ENCODE results near the gene CDC25B.
"Not testable (repeated sequence)": the region's sequence is repeated elsewhere in the genome, so short reads cannot be mapped to it uniquely, and the experiment has no call there.

Gene CDC25B

DNA sequence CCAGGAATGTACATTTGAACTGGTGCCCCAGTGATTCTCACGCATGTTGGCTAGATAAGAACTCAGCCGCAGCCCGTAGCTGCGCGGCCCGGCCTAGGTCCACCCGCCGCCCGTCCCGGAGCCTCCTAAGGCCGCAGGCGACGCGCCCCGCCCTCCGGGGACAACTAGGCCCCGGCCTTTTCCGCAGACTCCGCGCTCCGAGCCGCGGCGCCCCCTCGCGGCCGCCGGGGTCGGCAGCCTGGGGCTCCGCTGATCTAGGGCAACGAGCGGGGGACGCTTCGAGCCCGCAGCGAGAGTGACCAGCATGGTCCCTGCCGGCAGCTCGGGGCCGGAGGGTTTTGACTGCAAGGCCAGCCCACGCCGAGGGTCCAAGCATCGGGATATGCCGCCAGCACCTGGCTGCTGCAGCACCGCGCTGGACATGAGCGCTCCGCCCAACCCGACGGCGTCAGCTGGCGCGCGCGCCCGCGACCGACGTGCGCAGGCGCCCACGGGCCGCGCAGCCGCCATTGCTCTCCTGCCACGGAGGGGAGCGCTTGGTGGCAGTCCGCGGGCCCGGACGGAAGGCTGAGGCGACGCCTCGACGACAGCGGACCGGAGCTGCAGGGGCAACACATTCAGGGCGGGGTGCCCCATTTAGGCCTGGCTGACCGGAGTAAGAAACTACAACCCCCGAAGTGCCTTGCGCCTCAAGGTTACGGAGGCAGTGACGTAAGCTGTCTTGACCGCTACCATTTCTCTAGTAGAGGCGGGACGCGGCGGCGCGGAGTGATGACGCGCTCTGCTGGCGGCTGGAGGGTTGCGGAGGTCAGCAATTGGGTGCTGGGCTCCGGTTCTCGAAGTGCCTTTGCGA lies 24.2 kb downstream of the CDC25B start, which contains the start of gene AP5S1:
Gene AP5S1, plus strand, starts transcription at position 500 of the 853 bp plus-strand sequence. CDS start 1,571 bp downstream, outside the sequence.
- Mint-ChIP-seq H3K4me1 (peaks cover 31% of the 10 kb centered on the region), H3K27ac (peak within 1 kb of the TSS; percentile 98), H3K4me3 (peak within 1 kb of the TSS; percentile 88)

DNA sequence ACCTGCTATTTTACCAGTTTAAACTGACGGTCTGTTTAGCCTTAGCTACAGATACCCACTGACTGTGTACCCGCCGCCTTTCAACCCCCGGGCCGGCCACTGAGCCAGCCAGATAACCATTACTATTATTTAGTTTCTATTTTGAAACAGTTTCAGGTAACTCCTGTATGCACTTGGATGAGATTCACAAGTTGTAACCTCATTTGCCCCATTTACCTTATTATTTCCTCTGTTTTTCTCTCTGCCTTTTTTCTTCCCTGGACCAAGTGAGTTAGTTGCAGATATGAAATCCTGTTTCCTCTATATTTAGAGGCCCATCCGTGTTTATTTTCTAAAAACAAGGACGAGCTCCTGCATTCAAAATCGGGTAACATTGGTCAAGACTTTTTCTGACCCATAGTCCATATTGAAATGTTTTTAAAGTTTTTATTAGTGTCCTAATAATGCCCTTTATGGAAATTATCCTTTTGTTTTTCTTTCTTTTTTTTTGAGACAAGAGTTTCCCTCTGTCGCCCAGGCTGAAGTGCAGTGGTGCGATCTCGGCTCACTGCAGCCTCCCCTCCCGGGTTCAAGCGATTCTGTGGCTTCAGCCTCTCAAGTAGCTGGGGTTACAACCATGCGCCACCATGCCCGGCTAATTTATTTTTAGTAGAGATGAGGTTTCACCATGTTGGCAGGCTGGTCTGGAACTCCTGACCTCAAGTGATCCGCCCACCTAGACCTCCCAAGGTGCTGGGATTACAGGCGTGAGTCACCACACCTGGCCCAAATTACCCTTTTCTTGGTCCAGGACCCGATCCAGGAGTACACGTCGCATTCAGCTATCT lies 25.0 kb downstream of the CDC25B start:
- peaks cover 34% of the 10 kb centered on the region for H3K4me1 Mint-ChIP-seq
- no peak for ATAC-seq
- peak overlapping the region; percentile 88 for H3K4me3 Mint-ChIP-seq
- no peaks in the 10 kb centered on the region for H3K27me3 Mint-ChIP-seq
- H3K36me3 Mint-ChIP-seq = peaks cover 23% of the 10 kb centered on the region
- H3K9me3 Mint-ChIP-seq = no peaks in the 10 kb centered on the region
- H3K27ac Mint-ChIP-seq = peak overlapping the region; percentile 98

More for the DNA sequence above, 24.2 kb downstream of the CDC25B start, which contains the start of gene AP5S1:
- peak; percentile 93 for ATAC-seq
- Mint-ChIP-seq H3K27me3 (no peaks in the 10 kb centered on the region), H3K9me3 (no peaks in the 10 kb centered on the region), H3K36me3 (peaks cover 18% of the 10 kb centered on the region)

DNA sequence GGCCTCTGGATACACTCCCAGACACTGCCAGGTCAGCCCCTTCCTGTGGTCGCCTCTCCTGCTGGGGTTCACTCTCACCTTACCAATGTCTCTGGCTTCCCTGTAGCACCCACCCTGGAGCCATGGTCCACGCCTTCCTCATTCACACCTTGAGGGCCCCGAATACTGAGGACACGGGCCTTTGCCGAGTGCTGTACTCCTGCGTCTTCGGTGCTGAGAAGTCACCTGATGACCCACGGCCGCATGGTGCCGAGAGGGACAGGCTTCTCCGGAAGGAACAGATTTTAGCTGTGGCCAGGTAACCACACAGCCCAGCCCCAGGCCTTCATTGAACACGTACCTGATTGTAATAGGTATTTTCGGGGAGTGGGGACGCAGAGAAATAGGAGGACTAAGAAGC lies 25.9 kb downstream of the CDC25B start:
- peaks cover 28% of the 10 kb centered on the region for H3K36me3 Mint-ChIP-seq
- H3K4me3 Mint-ChIP-seq = peak overlapping the region; percentile 88
- peak overlapping the region; percentile 98 for H3K27ac Mint-ChIP-seq

DNA sequence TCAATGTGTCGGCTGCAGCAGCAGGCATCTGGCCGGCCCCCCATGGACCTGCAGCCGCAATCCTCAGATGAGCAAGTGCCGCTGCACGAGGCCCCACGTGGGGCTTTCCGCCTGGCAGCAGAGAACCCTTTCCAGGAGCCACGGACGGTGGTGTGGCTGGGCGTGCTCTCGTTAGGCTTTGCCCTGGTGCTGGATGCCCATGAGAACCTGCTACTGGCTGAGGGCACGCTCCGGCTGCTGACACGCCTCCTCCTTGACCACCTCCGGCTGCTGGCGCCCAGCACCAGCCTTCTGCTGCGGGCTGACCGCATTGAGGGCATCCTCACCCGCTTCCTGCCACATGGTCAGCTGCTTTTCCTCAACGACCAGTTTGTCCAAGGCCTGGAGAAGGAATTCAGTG lies 27.8 kb downstream of the CDC25B start:
- H3K4me3 Mint-ChIP-seq = no peak overlapping the region

More for the DNA sequence above, 25.9 kb downstream of the CDC25B start:
- no peak for ATAC-seq
- no peaks in the 10 kb centered on the region for H3K27me3 Mint-ChIP-seq
- no peaks in the 10 kb centered on the region for H3K9me3 Mint-ChIP-seq
- peaks cover 41% of the 10 kb centered on the region for H3K4me1 Mint-ChIP-seq

DNA sequence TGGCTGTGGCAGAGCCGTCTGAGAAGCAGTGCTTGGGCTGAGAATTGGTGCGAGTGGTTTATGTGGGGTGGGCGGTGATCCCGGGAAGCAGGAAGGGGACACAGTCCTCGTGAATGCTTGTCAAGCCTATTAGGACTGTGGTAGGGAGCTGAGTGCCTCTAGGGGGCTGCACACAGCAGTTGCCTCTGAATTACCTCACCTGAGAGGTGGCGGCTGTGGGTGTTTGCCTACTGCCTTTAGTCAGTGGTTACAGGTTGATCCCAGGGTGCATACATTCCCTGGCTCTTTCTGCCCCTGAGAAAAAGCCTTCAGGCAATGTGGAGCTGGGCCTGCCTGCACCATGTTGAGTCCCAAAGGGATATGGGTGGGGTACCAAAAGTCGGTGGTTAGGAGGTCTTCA lies 29.4 kb downstream of the CDC25B start:
- Mint-ChIP-seq H3K36me3 (peaks cover 28% of the 10 kb centered on the region), H3K9me3 (no peaks in the 10 kb centered on the region), H3K4me1 (peaks cover 25% of the 10 kb centered on the region), H3K27me3 (no peaks in the 10 kb centered on the region), H3K4me3 (no peak overlapping the region), H3K27ac (no peak overlapping the region)
- no peak for ATAC-seq

More for the DNA sequence above, 27.8 kb downstream of the CDC25B start:
- no peaks in the 10 kb centered on the region for H3K27me3 Mint-ChIP-seq
- no peaks in the 10 kb centered on the region for H3K9me3 Mint-ChIP-seq
- H3K27ac Mint-ChIP-seq = no peak overlapping the region
- ATAC-seq = no peak
- H3K36me3 Mint-ChIP-seq = peaks cover 28% of the 10 kb centered on the region
- peaks cover 38% of the 10 kb centered on the region for H3K4me1 Mint-ChIP-seq

DNA sequence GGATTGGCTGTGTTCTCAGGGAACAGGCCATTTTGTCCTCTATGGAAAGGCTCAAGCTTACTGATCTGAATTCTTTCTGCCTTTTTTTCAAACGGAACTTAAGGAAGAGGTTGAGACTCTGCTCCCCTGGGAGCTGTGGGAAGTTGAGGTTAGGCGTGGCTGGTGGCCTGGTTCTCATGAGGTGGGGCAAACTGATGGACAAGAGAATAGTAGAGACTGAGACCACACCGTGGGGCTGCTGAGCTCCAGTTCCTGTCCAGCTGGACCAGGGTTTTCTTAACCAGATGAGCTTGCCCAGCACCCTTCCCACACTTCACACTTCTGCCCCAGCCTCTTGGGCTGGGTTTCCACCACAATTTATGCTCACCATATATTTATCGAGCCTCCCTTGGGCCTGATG lies 30.3 kb downstream of the CDC25B start:
- Mint-ChIP-seq H3K4me1 (peaks cover 18% of the 10 kb centered on the region), H3K9me3 (no peaks in the 10 kb centered on the region), H3K36me3 (peaks cover 28% of the 10 kb centered on the region), H3K27me3 (no peaks in the 10 kb centered on the region), H3K4me3 (no peak overlapping the region), H3K27ac (no peak overlapping the region)
- ATAC-seq = no peak

DNA sequence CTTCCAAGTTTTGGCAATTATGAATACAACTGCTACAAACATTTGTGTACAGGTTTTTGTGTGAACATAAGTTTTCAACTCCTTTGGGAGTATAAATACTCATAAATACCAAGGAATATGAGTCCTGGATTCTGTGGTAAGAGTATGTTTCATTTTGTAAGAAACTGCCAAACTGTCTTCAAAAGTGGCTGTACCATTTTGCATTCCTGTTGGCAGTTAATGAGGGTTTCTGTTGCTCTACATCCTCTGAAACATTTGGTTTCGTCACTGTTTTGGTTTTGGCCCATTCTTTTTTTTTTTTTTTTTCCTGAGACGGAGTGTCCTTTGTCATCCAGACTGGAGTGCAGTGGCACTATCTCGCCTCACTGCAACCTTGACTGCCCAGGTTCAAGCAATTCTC lies 32.7 kb downstream of the CDC25B start:
- Mint-ChIP-seq H3K27ac (no peak overlapping the region), H3K4me3 (no peak overlapping the region), H3K4me1 (peaks cover 10% of the 10 kb centered on the region), H3K27me3 (no peaks in the 10 kb centered on the region), H3K36me3 (peaks cover 28% of the 10 kb centered on the region), H3K9me3 (no peaks in the 10 kb centered on the region)
- no peak for ATAC-seq

DNA sequence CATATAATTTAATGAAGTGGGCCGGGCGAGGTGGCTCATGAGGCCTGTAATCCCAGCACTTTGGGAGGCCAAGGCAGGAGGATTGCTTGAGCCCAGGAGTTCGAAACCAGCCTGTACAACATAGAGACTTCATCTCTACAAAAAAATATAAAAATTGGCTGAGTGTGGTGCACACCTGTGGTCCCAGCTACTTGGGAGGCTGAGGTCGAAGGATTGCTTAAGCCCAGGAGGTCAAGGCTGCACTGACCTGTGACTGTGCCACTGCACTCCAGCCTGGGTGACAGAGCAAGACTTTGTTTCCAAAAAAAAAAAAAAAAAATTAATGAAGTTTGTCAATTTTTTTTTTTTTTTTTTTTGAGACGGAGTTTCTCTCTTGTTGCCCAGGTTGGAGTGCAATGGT lies 33.8 kb downstream of the CDC25B start:
- not testable (repeated sequence) for H3K27ac Mint-ChIP-seq, H3K9me3 Mint-ChIP-seq

DNA sequence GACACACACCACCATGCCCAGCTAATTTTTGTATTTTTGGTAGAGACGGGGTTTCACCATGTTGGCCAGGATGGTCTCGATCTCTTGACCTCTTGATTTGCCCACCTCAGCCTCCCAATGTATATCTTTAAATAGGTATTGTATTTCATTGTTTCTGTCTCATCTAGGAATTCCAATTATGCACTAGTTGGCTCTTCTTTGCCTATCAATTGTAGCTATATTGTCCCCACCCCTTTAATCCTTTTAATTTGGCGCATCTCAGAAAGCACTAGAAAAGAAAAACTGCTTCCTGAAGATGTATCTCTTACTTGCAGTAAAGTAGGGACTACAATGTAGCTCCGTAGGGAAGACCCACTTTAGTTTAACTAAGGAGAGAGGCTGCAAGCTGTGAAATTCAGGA lies 40.0 kb downstream of the CDC25B start:
- no peak for ATAC-seq
- Mint-ChIP-seq H3K27me3 (no peaks in the 10 kb centered on the region), H3K4me3 (no peak overlapping the region), H3K9me3 (no peaks in the 10 kb centered on the region), H3K4me1 (no peaks in the 10 kb centered on the region), H3K36me3 (peaks cover 14% of the 10 kb centered on the region), H3K27ac (no peak overlapping the region)

More for the DNA sequence above, 33.8 kb downstream of the CDC25B start:
- not testable (repeated sequence) for H3K4me3 Mint-ChIP-seq, H3K27me3 Mint-ChIP-seq, ATAC-seq, H3K4me1 Mint-ChIP-seq
- H3K36me3 Mint-ChIP-seq = peaks cover 20% of the 10 kb centered on the region

DNA sequence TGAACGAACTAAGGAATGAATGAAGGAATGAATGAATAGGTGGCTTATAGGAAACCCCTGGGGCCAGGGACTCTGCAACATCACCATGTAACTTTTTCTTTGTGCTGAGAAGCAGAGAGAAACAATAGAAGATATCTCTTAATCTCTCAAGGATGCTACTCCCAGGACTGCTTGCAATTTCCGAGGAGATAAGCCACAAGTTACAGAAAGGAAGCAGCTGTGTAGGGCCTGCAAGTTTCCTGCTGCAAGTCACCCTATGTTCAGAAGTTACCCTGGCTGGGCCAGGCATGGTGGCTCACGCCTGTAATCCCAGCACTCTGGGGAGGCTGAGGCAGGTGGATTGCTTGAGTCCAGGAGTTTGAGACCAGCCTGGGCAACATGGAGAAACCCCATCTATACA lies 43.2 kb downstream of the CDC25B start:
- Mint-ChIP-seq H3K9me3 (no peaks in the 10 kb centered on the region), H3K4me3 (no peak overlapping the region), H3K36me3 (peaks cover 8% of the 10 kb centered on the region), H3K4me1 (no peaks in the 10 kb centered on the region), H3K27me3 (no peaks in the 10 kb centered on the region), H3K27ac (no peak overlapping the region)
- ATAC-seq = no peak

DNA sequence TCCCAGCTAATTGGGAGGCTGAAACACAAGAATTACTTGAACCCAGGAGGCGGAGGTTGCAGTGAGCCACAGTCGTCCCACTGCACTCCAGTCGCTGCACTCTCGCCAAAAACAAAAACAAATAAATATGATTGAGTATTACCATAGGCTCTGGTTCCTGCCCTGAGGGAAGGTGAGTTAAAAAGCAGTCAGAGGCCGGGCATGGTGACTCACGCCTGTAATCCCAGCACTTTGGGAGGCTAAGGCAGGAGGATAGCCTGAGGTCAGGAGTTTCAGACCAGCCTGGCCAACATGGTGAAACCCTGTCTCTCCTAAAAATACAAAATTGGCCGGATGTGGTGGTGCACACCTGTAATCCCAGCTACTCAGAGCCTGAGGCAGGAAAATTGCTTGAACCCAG lies 44.1 kb downstream of the CDC25B start:
- H3K9me3 Mint-ChIP-seq, H3K27ac Mint-ChIP-seq, H3K4me3 Mint-ChIP-seq, ATAC-seq, H3K27me3 Mint-ChIP-seq, H3K36me3 Mint-ChIP-seq, H3K4me1 Mint-ChIP-seq: not testable (repeated sequence)

DNA sequence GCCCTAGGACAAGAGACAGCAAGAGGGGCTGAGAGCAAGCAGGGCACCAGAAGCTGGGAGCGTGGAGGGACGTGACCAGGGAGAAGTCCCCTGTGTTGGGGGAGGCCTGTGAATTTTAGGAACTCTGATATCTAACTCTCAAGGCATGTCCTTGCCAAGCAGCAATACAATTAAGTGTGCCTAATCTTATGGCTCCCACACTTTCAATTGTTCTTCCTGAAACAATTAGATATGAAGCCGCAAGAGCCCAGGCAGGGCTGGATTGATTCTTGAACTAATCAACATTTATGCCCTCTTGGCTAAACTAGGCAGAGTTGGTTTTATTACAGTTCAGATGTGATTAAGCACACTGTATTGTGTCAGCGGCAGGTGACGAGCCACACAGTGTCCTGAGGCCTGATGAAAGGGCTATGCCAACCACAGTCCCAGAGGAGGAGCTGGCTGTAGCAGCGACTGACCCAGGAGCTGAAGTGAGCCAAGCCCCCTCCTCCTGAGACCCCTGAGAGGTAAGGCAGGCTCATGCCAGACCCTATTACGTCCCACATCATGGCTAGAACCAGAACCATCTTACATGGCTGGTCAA lies 46.3 kb downstream of the CDC25B start:
- Mint-ChIP-seq H3K9me3 (no peaks in the 10 kb centered on the region), H3K4me1 (peaks cover 17% of the 10 kb centered on the region), H3K27me3 (no peaks in the 10 kb centered on the region), H3K36me3 (no peaks in the 10 kb centered on the region), H3K27ac (no peak overlapping the region), H3K4me3 (no peak overlapping the region)
- ATAC-seq = no peak

DNA sequence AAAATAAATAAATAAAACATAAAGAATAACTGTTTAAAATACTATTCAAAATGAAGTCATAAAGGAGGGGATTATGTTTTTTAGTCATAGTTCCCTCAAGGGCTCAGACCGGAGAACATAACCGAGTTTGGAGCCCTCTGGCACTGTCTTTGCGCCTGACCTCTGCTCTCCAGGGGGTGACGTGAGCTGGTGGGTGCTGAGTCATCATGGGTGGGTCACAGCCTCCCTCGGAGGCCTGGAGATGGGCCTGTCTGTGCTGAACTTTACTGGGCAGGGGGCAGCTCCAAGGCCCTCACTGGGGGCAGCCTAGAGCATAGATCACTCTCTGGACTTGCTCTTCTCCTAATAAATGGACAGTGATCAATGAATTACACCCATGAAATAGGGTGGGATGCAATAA lies 47.4 kb downstream of the CDC25B start:
- ATAC-seq = no peak
- no peak overlapping the region for H3K4me3 Mint-ChIP-seq

DNA sequence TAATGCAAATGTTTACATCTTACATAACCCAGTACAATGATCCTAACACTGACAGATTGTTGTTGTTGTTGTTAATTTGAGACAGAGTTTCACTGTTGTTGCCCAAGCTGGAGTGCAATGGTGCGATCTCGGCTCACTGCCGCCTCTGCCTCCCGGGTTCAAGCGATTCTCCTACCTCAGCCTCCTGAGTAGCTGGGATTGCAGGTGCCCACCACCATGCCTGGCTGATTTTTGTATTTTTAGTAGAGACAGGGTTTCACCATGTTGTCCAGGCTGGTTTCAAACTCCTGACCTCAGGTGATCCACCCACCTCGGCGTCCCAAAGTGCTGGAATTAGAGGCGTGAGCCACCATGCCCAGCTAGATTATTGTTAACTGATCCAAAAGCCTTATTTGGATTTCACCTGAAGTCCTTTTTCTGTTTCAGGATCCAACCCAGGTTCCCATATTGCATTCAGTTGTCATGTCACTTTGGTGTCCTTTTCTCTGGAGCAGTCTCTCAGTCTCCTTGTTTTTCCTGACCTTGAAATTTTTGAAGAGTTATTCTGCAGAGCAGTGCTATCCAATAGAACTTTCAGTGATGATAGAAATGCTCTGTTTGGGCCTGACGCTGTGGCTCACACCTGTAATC lies 48.0 kb downstream of the CDC25B start:
- not testable (repeated sequence) for H3K9me3 Mint-ChIP-seq, H3K4me3 Mint-ChIP-seq, H3K27me3 Mint-ChIP-seq, ATAC-seq, H3K27ac Mint-ChIP-seq, H3K36me3 Mint-ChIP-seq
- H3K4me1 Mint-ChIP-seq = peaks cover 33% of the 10 kb centered on the region

More for the DNA sequence above, 47.4 kb downstream of the CDC25B start:
- Mint-ChIP-seq H3K9me3 (no peaks in the 10 kb centered on the region), H3K4me1 (peaks cover 26% of the 10 kb centered on the region), H3K27ac (no peak overlapping the region), H3K36me3 (no peaks in the 10 kb centered on the region), H3K27me3 (no peaks in the 10 kb centered on the region)

DNA sequence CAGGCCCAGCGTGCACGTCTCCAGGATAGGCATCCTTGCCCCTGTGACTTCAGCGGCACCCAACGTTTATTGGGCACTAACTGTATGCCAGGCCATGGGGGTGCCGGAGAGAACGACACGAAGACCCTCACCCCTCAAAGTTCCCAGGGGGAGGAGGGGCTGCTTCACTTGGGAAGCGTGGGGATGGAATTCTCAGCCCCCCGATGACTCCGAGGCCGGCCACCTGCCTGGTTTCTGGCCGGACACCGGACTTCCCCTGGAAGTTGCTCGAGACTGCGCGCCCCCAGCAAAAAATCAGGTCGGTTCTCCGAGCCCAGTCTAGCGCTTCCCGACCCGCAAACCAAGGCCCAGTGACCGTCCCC lies 50.2 kb downstream of the CDC25B start:
- H3K36me3 Mint-ChIP-seq = no peaks in the 10 kb centered on the region
- peak overlapping the region; percentile 92 for H3K27ac Mint-ChIP-seq
- H3K4me1 Mint-ChIP-seq = peaks cover 39% of the 10 kb centered on the region
- H3K27me3 Mint-ChIP-seq = no peaks in the 10 kb centered on the region
- no peaks in the 10 kb centered on the region for H3K9me3 Mint-ChIP-seq
- ATAC-seq = no peak
- peak overlapping the region; percentile 84 for H3K4me3 Mint-ChIP-seq

Measured in stimulated activated memory B cell treated with anti-CD40 and anti-IgM and Interleukin-4, amounts not matched to agents 10 μg/mL and 1 μg/mL and 100 μg/mL, for 72 hours (primary cell).